Peyer's patch (tissue), 4 donors: ENCODE measurements around the gene MAPK6. TPM values are rescaled to one million over a fixed set of nuclear protein-coding genes. Genes with fewer than 3 reads are reported as not detected.
A peak's percentile ranks its signal among the peaks of the same experiment; 100 is the strongest.

ENCODE experiments used
- DNase-seq, 3 donors: peaks; one replicate each; pipeline ENCODE4 v3.0.0-alpha.2; 2017 to 2019
- H3K27ac ChIP-seq, 4 donors: fragments of 200-600 bp; sonication (generic); one replicate each; pipeline ENCODE4 v1.5.1; 2016 to 2019
- H3K27me3 ChIP-seq, 2 donors: fragments of 200-600 bp; sonication (generic); one replicate each; pipeline ENCODE4 v1.5.1; 2019
- H3K36me3 ChIP-seq, 3 donors: fragments of 200-600 bp; sonication (generic); one replicate each; pipeline ENCODE4 v1.5.1; 2016 to 2019
- H3K4me1 ChIP-seq, 4 donors: fragments of 200-600 bp; sonication (generic); one replicate each; pipeline ENCODE4 v1.5.1; 2016 to 2019
- H3K4me3 ChIP-seq, 4 donors: fragments of 200-600 bp; sonication (generic); 1 replicate in 3 of 4; 2 replicates in 1 of 4; pipeline ENCODE4 v1.5.1; 2016 to 2019; ENCODE audit warnings: mild to moderate bottlenecking in 1 of 4
- H3K9me3 ChIP-seq, 4 donors: fragments of 200-600 bp; sonication (generic); one replicate each; pipeline ENCODE4 v1.5.1; 2016 to 2019; ENCODE audit warnings: mild to moderate bottlenecking in 1 of 4
- POLR2A ChIP-seq, 2 donors: fragments of 450-650 bp; IDR thresholded peaks; one replicate each; pipeline ENCODE4 v1.5.1; 2017; ENCODE audit warnings: antibody characterized with exemption in 2 of 2, mild to moderate bottlenecking in 2 of 2, moderate library complexity in 2 of 2
- total RNA-seq, 4 donors: library from RNA; depleted of rRNA; stranded (reverse); fragments of >200 nt; gene quantifications; one replicate each; pipeline ENCODE4 v1.1.0, GENCODE V29; 2016
- TF ChIP-seq, protein P1 (sequence below), 6 experiments: fragments of 450-650 bp in 4 of 6; fragments of 200-600 bp in 2 of 6; sonication (generic) in 1 of 6; IDR thresholded peaks; one replicate each; pipeline ENCODE4 v1.5.1; 2017 to 2019; ENCODE audit warnings: antibody characterized with exemption in 6 of 6, mild to moderate bottlenecking in 3 of 6, moderate library complexity in 1 of 6

Gene MAPK6
- total RNA-seq, 4 donors from 2014 or later = 41.3 to 112 (median 72.3) TPM

- no peaks in the 10 kb centered on the region for H3K27me3 ChIP-seq
- H3K9me3 ChIP-seq = no peaks in the 10 kb centered on the region
- DNase-seq = no peak
- TF ChIP-seq, protein P1, sequence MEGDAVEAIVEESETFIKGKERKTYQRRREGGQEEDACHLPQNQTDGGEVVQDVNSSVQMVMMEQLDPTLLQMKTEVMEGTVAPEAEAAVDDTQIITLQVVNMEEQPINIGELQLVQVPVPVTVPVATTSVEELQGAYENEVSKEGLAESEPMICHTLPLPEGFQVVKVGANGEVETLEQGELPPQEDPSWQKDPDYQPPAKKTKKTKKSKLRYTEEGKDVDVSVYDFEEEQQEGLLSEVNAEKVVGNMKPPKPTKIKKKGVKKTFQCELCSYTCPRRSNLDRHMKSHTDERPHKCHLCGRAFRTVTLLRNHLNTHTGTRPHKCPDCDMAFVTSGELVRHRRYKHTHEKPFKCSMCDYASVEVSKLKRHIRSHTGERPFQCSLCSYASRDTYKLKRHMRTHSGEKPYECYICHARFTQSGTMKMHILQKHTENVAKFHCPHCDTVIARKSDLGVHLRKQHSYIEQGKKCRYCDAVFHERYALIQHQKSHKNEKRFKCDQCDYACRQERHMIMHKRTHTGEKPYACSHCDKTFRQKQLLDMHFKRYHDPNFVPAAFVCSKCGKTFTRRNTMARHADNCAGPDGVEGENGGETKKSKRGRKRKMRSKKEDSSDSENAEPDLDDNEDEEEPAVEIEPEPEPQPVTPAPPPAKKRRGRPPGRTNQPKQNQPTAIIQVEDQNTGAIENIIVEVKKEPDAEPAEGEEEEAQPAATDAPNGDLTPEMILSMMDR (IDR thresholded peaks at IDR 0.05) = no peak
- TF ChIP-seq POLR2A (IDR thresholded peaks at IDR 0.05) = no peak
- no peaks in the 10 kb centered on the region for H3K36me3 ChIP-seq
- H3K4me1 ChIP-seq = peaks cover 0 to 16% (median 8%) of the 10 kb centered on the region in 4 donors
- no peak overlapping the region for H3K4me3 ChIP-seq
- no peak overlapping the region for H3K27ac ChIP-seq
Measured at GRCh38 chr15:51973220-51973619, 45.8 kb upstream of the MAPK6 start.

- no peak for DNase-seq
- no peaks in the 10 kb centered on the region for H3K36me3 ChIP-seq
- TF ChIP-seq, protein P1 (IDR thresholded peaks at IDR 0.05) = no peak
- no peak for TF ChIP-seq POLR2A (IDR thresholded peaks at IDR 0.05)
- peaks cover 0 to 16% (median 8%) of the 10 kb centered on the region in 4 donors for H3K4me1 ChIP-seq
- H3K27me3 ChIP-seq = no peaks in the 10 kb centered on the region
- no peak overlapping the region for H3K27ac ChIP-seq
- no peak overlapping the region for H3K4me3 ChIP-seq
- H3K9me3 ChIP-seq = no peaks in the 10 kb centered on the region
Measured at GRCh38 chr15:51973775-51974174, 45.2 kb upstream of the MAPK6 start.

GRCh38 chr15:51982013-51982769 is 36.8 kb upstream of the MAPK6 start:
- Histone ChIP-seq H3K4me1 (no peaks in the 10 kb centered on the region), H3K27ac (peak overlapping the region in 3 of 4 donors; percentile 44 to 72 (median 62)), H3K9me3 (no peaks in the 10 kb centered on the region), H3K36me3 (no peaks in the 10 kb centered on the region), H3K4me3 (peak overlapping the region in 2 of 4 donors; percentile 9 to 16), H3K27me3 (no peaks in the 10 kb centered on the region)
- peak in 1 of 3 donors; percentile 51 for DNase-seq
- TF ChIP-seq, protein P1 (IDR thresholded peaks at IDR 0.05) = peak in 5 of 6 experiments; percentile 50 to 85 (median 74)
- peak in 1 of 2 donors; percentile 1 for TF ChIP-seq POLR2A (IDR thresholded peaks at IDR 0.05)

DNA sequence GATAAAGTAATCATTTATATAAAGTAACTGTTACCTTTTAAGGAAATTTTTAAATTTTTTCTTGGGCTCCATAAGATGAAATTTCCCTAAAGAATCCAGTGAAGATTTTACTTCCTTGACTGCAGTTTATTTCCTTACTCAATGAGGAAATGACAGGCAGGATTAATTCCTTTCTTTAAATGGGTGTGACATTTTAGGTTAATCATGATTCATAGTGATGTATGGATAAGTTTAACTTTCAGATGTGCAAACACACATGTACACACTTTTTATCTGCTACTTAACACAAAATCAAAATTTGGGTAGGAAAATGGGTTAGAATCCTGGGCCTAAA is 36.3 kb upstream of the MAPK6 start:
- no peak for DNase-seq
- Histone ChIP-seq H3K36me3 (no peaks in the 10 kb centered on the region), H3K4me1 (no peaks in the 10 kb centered on the region), H3K4me3 (no peak overlapping the region), H3K9me3 (no peaks in the 10 kb centered on the region), H3K27me3 (no peaks in the 10 kb centered on the region), H3K27ac (no peak overlapping the region)
- TF ChIP-seq POLR2A (IDR thresholded peaks at IDR 0.05) = no peak
- TF ChIP-seq, protein P1 (IDR thresholded peaks at IDR 0.05) = no peak

GRCh38 chr15:51991141-51991540 is 27.9 kb upstream of the MAPK6 start:
- H3K27ac ChIP-seq = no peak overlapping the region
- H3K9me3 ChIP-seq = no peaks in the 10 kb centered on the region
- no peaks in the 10 kb centered on the region for H3K4me1 ChIP-seq
- TF ChIP-seq, protein P1 (IDR thresholded peaks at IDR 0.05) = no peak
- no peak for TF ChIP-seq POLR2A (IDR thresholded peaks at IDR 0.05)
- no peak for DNase-seq
- no peaks in the 10 kb centered on the region for H3K36me3 ChIP-seq
- no peak overlapping the region for H3K4me3 ChIP-seq
- H3K27me3 ChIP-seq = no peaks in the 10 kb centered on the region
